H7 (cell line): ENCODE results near the gene PCSK6. TPM values are rescaled to one million over a fixed set of nuclear protein-coding genes. Genes with fewer than 3 reads are reported as not detected.

Source experiments
- DNase-seq: peaks from one replicate; pipeline ENCODE4 v3.0.0; 2012
- H3K27me3 ChIP-seq: 2 replicates; pipeline ENCODE4 v1.6.0; 2011; ENCODE audit warnings: mild to moderate bottlenecking, low read length; ENCODE audit not compliant: control insufficient read depth, insufficient read depth
- H3K36me3 ChIP-seq: replicated peaks from 2 replicates; pipeline ENCODE4 v1.5.1; 2011; ENCODE audit warnings: low read length; ENCODE audit not compliant: control insufficient read depth, insufficient read depth
- H3K4me3 ChIP-seq: 2 replicates; pipeline ENCODE4 v1.5.1; 2011; ENCODE audit warnings: low read depth, mild to moderate bottlenecking, control low read depth, low read length, moderate library complexity; ENCODE audit not compliant: insufficient read depth
- total RNA-seq: library from RNA; depleted of rRNA; stranded (reverse); fragments of >200 nt; shearing (Covaris generic); gene quantifications from 2 replicates; pipeline ENCODE4 v1.2.3, GENCODE V29; 2014

PCSK6 gene
- total RNA-seq, 1 experiment from 2014 or later, result 3.9 TPM

- H3K4me3 ChIP-seq, result no peak overlapping the region
Observed at GRCh38 chr15:101528108-101528916, 38.8 kb upstream of the PCSK6 start.

GRCh38 chr15:101526890-101527289 lies 37.4 kb upstream of the PCSK6 start:
- Histone ChIP-seq H3K4me3 (no peak overlapping the region), H3K36me3 (no peaks in the 10 kb centered on the region), H3K27me3 (no peaks in the 10 kb centered on the region)
- DNase-seq, result peak; percentile 35

More at GRCh38 chr15:101528108-101528916, 38.8 kb upstream of the PCSK6 start:
- DNase-seq, result peak; percentile 28
- H3K27me3 ChIP-seq, result no peaks in the 10 kb centered on the region
- no peaks in the 10 kb centered on the region for H3K36me3 ChIP-seq

- DNase-seq, result peak; percentile 80
- no peak overlapping the region for H3K4me3 ChIP-seq
- H3K27me3 ChIP-seq, result no peaks in the 10 kb centered on the region
- no peaks in the 10 kb centered on the region for H3K36me3 ChIP-seq
Observed at GRCh38 chr15:101526442-101526841, 36.9 kb upstream of the PCSK6 start.

GRCh38 chr15:101526021-101526420 lies 36.5 kb upstream of the PCSK6 start:
- Histone ChIP-seq H3K36me3 (no peaks in the 10 kb centered on the region), H3K27me3 (no peaks in the 10 kb centered on the region), H3K4me3 (no peak overlapping the region)
- peak; percentile 55 for DNase-seq

GRCh38 chr15:101525087-101525669 lies 35.7 kb upstream of the PCSK6 start:
- Histone ChIP-seq H3K27me3 (no peaks in the 10 kb centered on the region), H3K4me3 (no peak overlapping the region), H3K36me3 (no peaks in the 10 kb centered on the region)
- DNase-seq, result peak; percentile 31

DNA sequence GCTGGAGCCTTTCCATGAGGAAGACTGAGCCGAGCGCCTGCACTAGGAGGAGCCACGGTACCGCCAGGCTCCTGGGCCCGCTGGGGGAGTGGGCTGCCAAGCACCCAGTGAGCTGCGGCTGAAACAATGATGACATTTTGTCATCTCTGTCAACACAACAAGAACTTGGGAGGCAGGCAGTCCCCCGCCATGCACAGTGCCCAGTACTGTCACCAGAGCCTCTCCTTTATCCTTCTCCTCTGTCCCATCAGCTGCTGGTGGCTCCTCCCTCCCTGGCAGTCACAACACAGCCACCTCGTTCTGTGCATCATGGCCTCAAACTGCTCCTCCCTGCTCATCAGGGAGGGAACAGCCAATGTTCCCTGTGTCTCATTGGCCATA lies 34.0 kb upstream of the PCSK6 start:
- no peak overlapping the region for H3K4me3 ChIP-seq
- H3K36me3 ChIP-seq, result no peaks in the 10 kb centered on the region
- DNase-seq, result peak; percentile 41
- no peaks in the 10 kb centered on the region for H3K27me3 ChIP-seq

DNA sequence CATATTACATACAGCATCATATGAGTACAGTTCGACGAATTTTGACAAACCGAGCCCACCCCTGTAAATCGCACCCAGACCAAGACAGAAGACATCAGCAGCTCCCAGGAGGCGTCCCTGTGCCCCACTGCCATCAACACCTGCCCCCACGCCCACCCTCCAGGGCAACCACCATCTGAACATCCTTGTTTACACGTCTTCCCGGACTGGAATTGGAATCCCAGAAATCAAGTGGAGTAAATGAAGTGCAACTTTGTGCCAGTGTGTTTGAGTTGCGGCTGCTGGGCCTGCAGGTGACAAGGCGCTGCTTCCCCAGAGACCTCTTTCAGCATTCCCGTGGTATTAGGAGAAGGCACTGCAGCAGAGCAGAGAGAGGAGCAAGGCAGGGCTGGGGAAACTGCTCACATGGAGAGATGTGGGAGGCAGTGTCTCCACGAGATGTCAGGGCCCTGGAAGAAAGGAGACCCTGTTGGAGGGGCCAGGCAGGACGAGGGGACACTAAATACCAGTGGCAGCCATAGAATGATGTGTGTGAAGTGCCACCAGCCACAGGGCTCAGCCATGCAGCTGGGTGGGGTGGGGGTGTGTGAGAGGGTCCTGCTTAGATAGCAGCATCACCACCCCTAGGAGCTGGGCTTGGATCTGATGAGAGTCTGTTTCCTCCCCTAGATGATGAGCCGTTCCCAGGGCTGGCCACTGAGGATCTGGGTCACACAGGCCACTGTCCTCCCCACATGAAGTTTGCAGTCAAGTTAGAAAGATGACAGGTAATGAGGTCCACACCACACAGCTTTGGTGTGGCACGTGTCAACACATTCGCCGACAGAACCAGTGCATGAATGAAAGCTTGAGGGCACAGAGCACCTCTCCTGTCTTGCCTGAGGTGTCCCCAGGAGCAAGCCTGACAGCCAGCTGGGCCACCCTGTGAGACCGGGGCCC lies 33.4 kb upstream of the PCSK6 start:
- DNase-seq, result peak; percentile 14
- no peak overlapping the region for H3K4me3 ChIP-seq
- H3K27me3 ChIP-seq, result no peaks in the 10 kb centered on the region
- H3K36me3 ChIP-seq, result no peaks in the 10 kb centered on the region

GRCh38 chr15:101522091-101522490 lies 32.6 kb upstream of the PCSK6 start:
- Histone ChIP-seq H3K4me3 (no peak overlapping the region), H3K36me3 (no peaks in the 10 kb centered on the region), H3K27me3 (no peaks in the 10 kb centered on the region)
- DNase-seq, result peak; percentile 14

- Histone ChIP-seq H3K27me3 (no peaks in the 10 kb centered on the region), H3K4me3 (no peak overlapping the region), H3K36me3 (no peaks in the 10 kb centered on the region)
- no peak for DNase-seq
Observed at GRCh38 chr15:101521591-101521990, 32.1 kb upstream of the PCSK6 start.

DNA sequence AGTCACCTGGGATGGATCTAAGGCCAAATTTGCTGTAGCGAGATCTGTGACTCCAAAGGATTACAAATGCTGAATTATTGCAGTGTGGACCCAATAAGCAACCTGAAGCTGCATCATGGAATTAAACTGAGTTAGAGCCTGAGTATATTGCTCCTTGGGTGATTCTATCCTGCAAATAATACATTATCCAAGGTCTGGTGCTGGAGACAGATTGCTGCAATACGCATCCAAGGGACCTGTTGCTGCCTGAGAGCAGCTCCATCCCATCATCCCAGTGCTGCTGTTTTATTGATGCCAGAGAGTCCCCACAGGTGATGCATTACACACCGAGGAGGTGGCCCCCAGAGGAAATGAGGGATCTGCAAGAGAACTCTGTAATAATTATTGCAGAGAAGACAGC lies 31.6 kb upstream of the PCSK6 start:
- Histone ChIP-seq H3K27me3 (no peaks in the 10 kb centered on the region), H3K36me3 (no peaks in the 10 kb centered on the region), H3K4me3 (no peak overlapping the region)
- peak; percentile 2 for DNase-seq

DNA sequence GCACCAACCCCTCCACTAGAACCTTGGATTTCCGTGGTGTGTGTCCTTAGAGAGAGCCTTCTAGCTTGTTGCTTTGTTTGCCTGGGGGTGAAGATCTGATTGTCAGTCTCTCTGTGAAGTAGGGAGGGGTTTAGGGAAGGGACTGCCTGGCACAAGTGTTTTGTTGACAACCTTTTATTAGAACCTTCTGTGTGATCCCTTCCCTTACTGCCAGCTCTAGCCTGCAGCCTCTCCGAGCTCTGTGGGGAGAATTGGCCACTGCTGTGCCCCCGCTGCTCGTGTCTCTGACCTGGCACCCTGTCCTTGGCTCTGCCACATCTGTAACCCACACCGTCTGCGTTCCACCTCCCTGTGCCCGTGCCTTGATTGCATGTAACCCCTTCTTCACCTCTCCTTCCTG lies 30.9 kb upstream of the PCSK6 start:
- no peaks in the 10 kb centered on the region for H3K27me3 ChIP-seq
- H3K4me3 ChIP-seq, result no peak overlapping the region
- DNase-seq, result peak; percentile 2
- no peaks in the 10 kb centered on the region for H3K36me3 ChIP-seq

DNA sequence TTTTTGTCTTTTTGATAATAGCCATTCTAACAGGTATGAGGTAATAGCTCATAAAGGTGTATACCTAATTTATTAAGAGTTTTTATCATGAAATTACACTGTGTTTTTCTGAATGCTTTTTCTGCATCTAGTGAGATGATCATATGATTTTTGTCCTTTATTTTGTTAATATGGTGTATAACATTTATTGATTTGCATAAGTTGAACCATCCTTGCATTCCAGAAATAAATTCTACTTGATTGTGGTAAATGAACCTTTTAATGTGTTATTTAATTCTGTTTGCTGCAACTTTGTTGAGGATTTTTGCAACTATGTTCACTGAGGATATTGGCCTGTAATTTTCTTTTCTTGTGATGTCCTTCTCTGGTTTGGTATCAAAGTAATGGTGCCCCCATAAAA lies 28.0 kb upstream of the PCSK6 start:
- no peak for DNase-seq
- no peaks in the 10 kb centered on the region for H3K36me3 ChIP-seq
- H3K27me3 ChIP-seq, result no peaks in the 10 kb centered on the region
- H3K4me3 ChIP-seq, result no peak overlapping the region

- no peaks in the 10 kb centered on the region for H3K27me3 ChIP-seq
- no peaks in the 10 kb centered on the region for H3K36me3 ChIP-seq
- DNase-seq, result no peak
- no peak overlapping the region for H3K4me3 ChIP-seq
Observed at GRCh38 chr15:101514318-101514717, 24.8 kb upstream of the PCSK6 start.

DNA sequence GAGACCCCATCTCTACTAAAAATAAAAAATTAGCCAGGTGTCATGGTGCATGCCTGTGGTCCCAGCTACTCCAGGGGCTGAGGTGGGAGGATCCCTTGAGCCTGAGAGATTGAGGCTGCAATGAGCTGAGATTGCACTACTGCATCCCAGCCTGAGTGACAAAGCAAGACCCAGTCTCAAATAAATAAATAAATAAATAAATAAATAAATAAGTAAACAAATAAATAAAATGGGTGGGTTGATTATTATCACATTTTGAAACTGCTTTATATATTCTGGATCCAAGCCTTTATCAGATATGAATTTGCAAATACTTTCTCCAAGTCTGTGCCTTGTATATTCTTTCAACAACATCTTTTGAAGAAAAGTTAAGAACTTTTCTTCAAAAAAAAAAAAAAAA lies 22.2 kb upstream of the PCSK6 start:
- no peaks in the 10 kb centered on the region for H3K36me3 ChIP-seq
- H3K27me3 ChIP-seq, result no peaks in the 10 kb centered on the region
- no peak overlapping the region for H3K4me3 ChIP-seq
- DNase-seq, result no peak
